AG04449 (cell line): ENCODE data around the gene AFG3L2.

Experiments
- CTCF ChIA-PET: fragments of 350-600 bp; formaldehyde crosslinking; extraction: SDS; loops from one replicate; lab custom pipeline; 2021; ENCODE audit warnings: antibody characterized with exemption; lab: Yijun Ruan, JAX
- POLR2A ChIA-PET: fragments of 400-600, 350-600 bp; formaldehyde crosslinking; extraction: SDS; loops from one replicate; lab custom pipeline; 2020; ENCODE audit warnings: antibody characterized with exemption, inconsistent platforms; lab: Yijun Ruan, JAX
- DNase-seq: peaks from one replicate; pipeline ENCODE4 v3.0.0-alpha.2; 2010; ENCODE audit warnings: low read depth, low spot score
- H3K4me3 ChIP-seq: 2 replicates; pipeline ENCODE4 v1.5.1; 2011; ENCODE audit warnings: low read depth, mild to moderate bottlenecking, control low read depth, low read length
- TF ChIP-seq, protein P1 (sequence below): IDR thresholded peaks from one replicate; pipeline ENCODE4 v1.5.1; 2011; ENCODE audit warnings: mild to moderate bottlenecking, moderate library complexity, low read length, control low read depth, inconsistent platforms; ENCODE audit not compliant: insufficient read depth; ENCODE audit errors: missing control alignments

The AFG3L2 gene

DNA sequence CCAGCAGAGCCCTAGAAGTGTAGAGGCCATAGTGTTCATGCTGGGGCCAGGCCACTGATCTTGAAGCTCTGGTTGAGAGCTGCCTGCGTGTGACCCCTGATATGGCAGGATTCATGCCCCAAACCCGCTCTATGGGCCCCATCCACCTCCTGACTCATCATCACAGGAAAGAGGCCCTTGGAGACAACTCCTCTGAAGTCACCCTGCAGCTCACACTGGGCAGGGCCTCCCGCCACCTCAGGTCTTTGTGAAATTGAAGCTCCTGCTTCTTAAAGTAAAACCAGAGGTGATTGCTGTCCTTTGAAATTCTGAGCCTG is 81.0 kb downstream of the AFG3L2 start:
- no peak for DNase-seq
- ChIA-PET CTCF (interaction anchor here (1.0 to 2.6 kb wide), 6 partner anchors 10 to 24 kb away, joined by 3 to 18 read pairs (median 6); partner anchors contain the start of gene TUBB6), POLR2A (interaction anchor here (0.9 to 6.0 kb wide), 5 partner anchors 9 to 17 kb away, joined by 3 to 60 read pairs (median 11); partner anchors contain the start of gene TUBB6)
- TF ChIP-seq, protein P1, sequence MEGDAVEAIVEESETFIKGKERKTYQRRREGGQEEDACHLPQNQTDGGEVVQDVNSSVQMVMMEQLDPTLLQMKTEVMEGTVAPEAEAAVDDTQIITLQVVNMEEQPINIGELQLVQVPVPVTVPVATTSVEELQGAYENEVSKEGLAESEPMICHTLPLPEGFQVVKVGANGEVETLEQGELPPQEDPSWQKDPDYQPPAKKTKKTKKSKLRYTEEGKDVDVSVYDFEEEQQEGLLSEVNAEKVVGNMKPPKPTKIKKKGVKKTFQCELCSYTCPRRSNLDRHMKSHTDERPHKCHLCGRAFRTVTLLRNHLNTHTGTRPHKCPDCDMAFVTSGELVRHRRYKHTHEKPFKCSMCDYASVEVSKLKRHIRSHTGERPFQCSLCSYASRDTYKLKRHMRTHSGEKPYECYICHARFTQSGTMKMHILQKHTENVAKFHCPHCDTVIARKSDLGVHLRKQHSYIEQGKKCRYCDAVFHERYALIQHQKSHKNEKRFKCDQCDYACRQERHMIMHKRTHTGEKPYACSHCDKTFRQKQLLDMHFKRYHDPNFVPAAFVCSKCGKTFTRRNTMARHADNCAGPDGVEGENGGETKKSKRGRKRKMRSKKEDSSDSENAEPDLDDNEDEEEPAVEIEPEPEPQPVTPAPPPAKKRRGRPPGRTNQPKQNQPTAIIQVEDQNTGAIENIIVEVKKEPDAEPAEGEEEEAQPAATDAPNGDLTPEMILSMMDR: no peak
- no peak overlapping the region for H3K4me3 ChIP-seq

DNA sequence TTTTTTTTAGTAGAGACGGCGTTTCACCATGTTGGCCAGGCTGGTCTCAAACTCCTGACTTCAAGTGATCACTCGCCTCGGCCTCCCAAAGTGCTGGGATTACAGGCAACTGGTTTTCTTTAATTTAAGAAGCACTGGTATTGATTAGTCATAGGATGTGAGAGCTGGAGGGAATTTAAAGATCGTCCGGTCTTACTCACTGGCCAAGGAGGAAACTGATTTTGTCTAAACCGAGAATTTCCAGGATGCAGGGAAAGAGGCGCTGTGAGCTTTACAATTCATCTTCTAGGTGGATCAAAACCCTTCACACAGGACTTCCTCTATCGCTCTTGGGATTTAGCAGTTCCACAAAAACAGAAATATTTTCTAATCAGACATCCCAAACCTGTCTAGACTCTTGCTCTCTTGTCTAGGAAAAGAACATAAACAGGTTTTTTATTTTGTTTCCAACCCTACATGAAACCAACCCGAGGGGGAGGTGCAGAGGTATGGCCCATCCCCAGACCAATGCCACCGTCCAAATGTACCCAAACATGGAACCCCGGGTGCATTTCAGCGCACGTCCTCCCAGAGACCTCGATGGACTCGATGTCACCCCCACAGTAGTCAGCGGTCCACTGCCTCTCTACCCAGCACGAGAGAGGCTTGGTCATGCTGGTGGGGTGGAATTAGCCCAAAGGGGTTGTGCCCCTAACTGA is 81.5 kb downstream of the AFG3L2 start:
- TF ChIP-seq, protein P1: no peak
- ChIA-PET CTCF (interaction anchor here (1.0 to 2.6 kb wide), 6 partner anchors 11 to 24 kb away, joined by 3 to 18 read pairs (median 6); partner anchors contain the start of gene TUBB6), POLR2A (interaction anchor here (0.9 to 6.0 kb wide), 5 partner anchors 8 to 17 kb away, joined by 3 to 60 read pairs (median 11); partner anchors contain the start of gene TUBB6)
- no peak for DNase-seq
- no peak overlapping the region for H3K4me3 ChIP-seq

DNA sequence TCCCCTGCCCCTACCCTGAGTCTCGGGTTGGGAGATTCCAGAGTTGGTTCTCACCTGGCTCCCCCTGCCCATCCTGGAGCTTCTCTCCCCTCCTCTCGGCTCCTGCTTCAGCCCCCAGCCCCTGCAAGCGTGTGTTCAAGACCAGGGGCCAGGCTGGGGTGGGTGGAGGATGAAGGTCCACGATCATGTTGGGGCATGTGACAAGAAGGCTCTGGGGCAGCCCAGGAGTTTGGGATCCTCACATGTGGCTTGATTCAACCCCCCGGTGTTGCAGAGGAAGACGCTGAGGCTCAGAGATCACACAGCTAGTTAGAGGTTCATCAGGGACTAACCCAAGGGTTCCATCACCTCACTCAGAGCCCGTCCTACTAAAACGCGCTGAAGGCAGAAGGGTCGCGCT is 83.2 kb downstream of the AFG3L2 start:
- CTCF ChIA-PET: interaction anchor here (0.9 to 1.5 kb wide), 2 partner anchors 13 to 21 kb away, joined by 4 to 8 read pairs; no protein-coding TSS in a partner anchor
- no peak overlapping the region for H3K4me3 ChIP-seq
- TF ChIP-seq, protein P1: no peak
- POLR2A ChIA-PET: interaction anchor here (6.0 kb wide), 1 partner anchor 15 kb away, joined by 60 read pairs; the partner anchor contains the start of gene TUBB6
- DNase-seq: no peak

DNA sequence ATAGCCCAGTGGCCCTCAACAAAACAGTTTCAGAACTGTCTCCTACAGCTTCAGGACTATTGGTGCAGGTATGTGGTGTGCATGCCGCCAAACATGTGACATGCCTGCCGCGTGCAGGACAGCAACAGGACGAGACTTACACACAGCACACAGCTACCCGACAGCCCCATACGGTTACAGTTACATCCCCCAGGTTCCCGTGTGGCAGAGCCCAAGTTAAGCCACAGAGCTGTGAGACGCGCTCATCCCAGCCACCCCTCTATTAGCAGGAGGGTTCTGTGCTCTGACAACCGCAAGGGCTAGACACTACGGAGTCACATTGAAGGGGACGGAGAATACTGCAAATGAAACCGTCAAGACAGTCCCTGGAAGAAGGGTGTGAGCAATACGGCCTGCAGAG is 85.3 kb downstream of the AFG3L2 start:
- ChIA-PET POLR2A (interaction anchor here (0.6 kb wide), 1 partner anchor 25 kb away, joined by 3 read pairs; no protein-coding TSS in a partner anchor), CTCF (no interaction called here)
- no peak overlapping the region for H3K4me3 ChIP-seq
- no peak for DNase-seq
- TF ChIP-seq, protein P1: no peak

DNA sequence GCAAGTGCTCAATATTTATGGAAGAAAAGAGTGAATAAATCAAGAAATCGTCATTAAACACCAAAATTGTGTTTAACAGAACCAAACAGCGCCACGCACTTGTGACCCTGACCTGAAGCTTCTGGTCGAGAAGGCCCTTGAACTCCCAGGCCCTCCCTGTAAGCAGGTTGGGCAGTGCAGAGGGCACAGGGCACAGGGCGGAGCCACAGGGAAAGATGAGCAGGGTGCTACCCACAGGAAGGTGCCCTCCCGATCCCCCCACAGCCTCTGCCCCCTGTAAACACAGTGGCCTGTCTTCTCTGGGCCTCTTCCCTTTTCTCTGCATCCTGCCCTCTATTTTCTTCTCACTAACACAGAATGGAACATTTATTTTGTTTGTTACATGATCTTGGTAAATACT is 85.9 kb downstream of the AFG3L2 start:
- POLR2A ChIA-PET: no interaction called here
- CTCF ChIA-PET: no interaction called here
- TF ChIP-seq, protein P1: no peak
- no peak for DNase-seq
- no peak overlapping the region for H3K4me3 ChIP-seq

DNA sequence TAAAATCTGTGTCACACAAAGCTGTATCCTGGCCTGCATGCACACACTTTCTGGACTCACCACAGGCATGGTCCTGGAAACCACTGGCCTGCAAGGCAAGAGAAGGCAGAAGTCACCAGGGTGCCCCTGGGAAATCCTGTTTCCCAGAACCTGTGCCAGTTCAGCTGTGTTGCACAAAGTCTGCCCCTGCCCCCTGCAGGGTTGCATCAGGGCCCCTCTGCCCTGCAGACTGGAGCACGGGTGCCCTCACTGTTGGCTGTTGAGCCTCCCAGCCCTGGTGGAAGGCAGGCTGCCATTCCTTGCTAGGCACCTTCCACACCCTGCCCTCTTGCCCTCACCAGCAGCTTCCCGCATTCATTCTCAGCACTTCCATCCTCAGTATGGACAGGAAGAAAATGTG is 86.9 kb downstream of the AFG3L2 start:
- no peak for DNase-seq
- POLR2A ChIA-PET: interaction anchor here (3.9 kb wide), 1 partner anchor 19 kb away, joined by 69 read pairs; the partner anchor contains the start of gene TUBB6
- TF ChIP-seq, protein P1: no peak
- CTCF ChIA-PET: interaction anchor here (1.0 to 5.2 kb wide), 2 partner anchors 11 to 12 kb away, joined by 3 to 26 read pairs; no protein-coding TSS in a partner anchor
- no peak overlapping the region for H3K4me3 ChIP-seq
